ENCODE measurements around the gene TNFRSF9. TPM values are rescaled to one million over a fixed set of nuclear protein-coding genes. Genes with fewer than 3 reads are reported as not detected.
A peak's percentile ranks its signal among the peaks of the same experiment; 100 is the strongest.
"Not testable (repeated sequence)": the region's sequence is repeated elsewhere in the genome, so short reads cannot be mapped to it uniquely, and the experiment has no call there.

TNFRSF9 gene
- total and polyA plus RNA-seq, 2 experiments from 2014 or later = not detected

DNA sequence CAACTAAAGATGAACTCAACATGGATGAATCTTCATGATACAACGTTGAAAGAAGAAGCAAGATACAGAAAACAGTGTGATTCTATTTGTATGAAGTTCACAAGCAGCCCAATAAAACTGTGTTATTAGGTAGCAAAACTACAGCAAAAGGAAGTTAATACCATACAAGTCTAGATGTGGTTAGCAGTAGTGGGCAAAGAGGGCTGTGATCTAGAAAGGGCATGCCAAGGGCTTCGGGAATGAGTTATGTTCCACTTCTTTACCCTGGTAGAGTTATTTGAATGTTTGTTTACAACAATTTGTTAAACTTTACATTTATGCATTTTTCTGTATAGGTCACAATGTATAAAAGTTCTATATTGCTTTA, 9.2 kb downstream of the TNFRSF9 start:
- no peaks in the 10 kb centered on the region for H3K4me1 ChIP-seq (ENCODE audit: low read depth)
- no peaks in the 10 kb centered on the region for H3K27me3 ChIP-seq
- no peak overlapping the region for H3K27ac ChIP-seq
- TF ChIP-seq, protein P1, sequence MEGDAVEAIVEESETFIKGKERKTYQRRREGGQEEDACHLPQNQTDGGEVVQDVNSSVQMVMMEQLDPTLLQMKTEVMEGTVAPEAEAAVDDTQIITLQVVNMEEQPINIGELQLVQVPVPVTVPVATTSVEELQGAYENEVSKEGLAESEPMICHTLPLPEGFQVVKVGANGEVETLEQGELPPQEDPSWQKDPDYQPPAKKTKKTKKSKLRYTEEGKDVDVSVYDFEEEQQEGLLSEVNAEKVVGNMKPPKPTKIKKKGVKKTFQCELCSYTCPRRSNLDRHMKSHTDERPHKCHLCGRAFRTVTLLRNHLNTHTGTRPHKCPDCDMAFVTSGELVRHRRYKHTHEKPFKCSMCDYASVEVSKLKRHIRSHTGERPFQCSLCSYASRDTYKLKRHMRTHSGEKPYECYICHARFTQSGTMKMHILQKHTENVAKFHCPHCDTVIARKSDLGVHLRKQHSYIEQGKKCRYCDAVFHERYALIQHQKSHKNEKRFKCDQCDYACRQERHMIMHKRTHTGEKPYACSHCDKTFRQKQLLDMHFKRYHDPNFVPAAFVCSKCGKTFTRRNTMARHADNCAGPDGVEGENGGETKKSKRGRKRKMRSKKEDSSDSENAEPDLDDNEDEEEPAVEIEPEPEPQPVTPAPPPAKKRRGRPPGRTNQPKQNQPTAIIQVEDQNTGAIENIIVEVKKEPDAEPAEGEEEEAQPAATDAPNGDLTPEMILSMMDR (IDR thresholded peaks at IDR 0.05; ENCODE audit: low read depth, low read length) = no peak
- no peak overlapping the region for H3K4me3 ChIP-seq
- no peaks in the 10 kb centered on the region for H3K9me3 ChIP-seq (ENCODE audit: low read depth)
- H3K36me3 ChIP-seq = no peaks in the 10 kb centered on the region
- DNase-seq (ENCODE audit: low read depth in 1 of 2, low spot score in 1 of 2) = no peak

DNA sequence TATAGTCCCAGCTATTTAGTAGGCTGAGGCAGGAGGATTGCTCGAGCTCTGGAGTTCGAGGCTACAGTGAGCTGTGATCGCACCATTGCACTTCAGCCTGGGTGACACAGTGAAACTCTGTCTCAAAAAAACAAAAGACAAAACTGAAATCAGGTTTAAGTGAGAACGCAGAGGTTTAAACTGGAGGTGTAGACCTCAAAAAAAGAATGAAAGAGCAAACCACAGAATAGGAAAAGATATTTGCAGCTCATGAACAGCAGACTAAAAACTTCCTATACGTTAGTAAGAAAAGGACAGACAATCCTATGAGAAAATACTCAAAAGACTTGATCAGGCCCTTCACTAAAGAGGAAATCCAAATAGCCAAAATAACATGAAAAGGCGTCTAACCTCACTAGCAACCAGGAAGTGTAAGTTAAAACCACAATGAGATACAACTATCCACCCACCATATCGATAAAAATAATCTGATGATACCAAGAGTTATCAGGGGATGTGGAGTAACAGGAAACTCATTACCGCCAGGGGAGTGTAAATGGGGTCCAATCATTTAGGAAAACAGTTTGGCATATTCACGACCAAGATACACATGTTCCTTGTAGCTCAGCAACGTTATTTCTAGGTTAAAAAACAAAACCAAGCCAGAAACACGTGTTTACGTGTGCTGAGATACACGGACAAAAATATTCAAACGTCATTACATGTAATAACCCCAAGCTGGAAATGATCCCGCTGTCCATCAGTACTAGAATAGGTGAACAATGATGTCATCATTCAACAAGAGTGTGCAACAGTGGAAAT, 9.8 kb downstream of the TNFRSF9 start:
- no peak for DNase-seq (ENCODE audit: low read depth in 1 of 2, low spot score in 1 of 2)
- H3K9me3 ChIP-seq (ENCODE audit: low read depth) = no peaks in the 10 kb centered on the region
- no peak overlapping the region for H3K4me3 ChIP-seq
- no peaks in the 10 kb centered on the region for H3K4me1 ChIP-seq (ENCODE audit: low read depth)
- H3K27ac ChIP-seq = no peak overlapping the region
- no peaks in the 10 kb centered on the region for H3K36me3 ChIP-seq
- TF ChIP-seq, protein P1 (IDR thresholded peaks at IDR 0.05; ENCODE audit: low read depth, low read length) = no peak
- H3K27me3 ChIP-seq = no peaks in the 10 kb centered on the region

DNA sequence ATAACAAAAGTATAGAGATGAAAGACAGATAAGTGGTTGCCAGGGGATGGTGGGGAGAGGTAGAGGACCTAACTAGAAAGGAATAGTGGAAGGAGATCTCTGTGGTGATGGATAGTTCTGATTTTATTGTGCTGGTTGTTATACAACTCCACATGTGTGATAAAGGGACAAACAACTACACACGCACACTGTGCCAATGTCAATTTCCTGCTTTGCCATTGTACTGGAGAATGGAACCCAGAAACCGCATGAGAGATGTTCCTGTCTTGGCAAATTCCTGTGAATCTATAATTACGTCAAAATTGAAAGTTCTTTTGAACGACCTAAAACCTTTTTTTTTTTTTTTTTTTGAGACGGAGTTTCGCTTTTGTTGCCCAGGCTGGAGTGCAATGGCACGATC, 11.0 kb downstream of the TNFRSF9 start:
- TF ChIP-seq, protein P1 (IDR thresholded peaks at IDR 0.05; ENCODE audit: low read depth, low read length) = no peak
- Histone ChIP-seq H3K4me3 (no peak overlapping the region), H3K27me3 (no peaks in the 10 kb centered on the region), H3K27ac (no peak overlapping the region), H3K9me3 (ENCODE audit: low read depth) (no peaks in the 10 kb centered on the region), H3K4me1 (ENCODE audit: low read depth) (no peaks in the 10 kb centered on the region), H3K36me3 (no peaks in the 10 kb centered on the region)
- DNase-seq (ENCODE audit: low read depth in 1 of 2, low spot score in 1 of 2) = no peak

DNA sequence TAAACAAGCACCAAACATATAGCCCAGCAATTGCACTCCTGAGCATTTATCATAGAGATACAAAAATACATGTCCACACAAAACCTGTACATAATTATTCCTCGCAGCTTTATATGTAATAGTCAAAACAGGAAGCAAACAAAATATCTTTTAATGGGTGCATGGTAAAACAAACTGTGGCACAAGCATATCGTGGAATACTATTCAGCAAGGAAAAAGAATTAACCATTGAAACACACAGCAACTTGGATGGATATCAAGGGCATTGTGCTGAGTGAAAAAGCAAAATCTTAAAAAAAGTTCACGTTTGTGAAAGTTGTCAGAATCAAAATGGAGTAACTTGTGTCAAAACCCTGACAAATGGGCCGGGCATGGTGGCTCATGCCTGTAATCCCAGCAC, 12.4 kb downstream of the TNFRSF9 start:
- Histone ChIP-seq H3K9me3 (ENCODE audit: low read depth) (no peaks in the 10 kb centered on the region), H3K4me1 (ENCODE audit: low read depth) (no peaks in the 10 kb centered on the region), H3K27me3 (no peaks in the 10 kb centered on the region), H3K27ac (no peak overlapping the region), H3K36me3 (no peaks in the 10 kb centered on the region), H3K4me3 (no peak overlapping the region)
- DNase-seq (ENCODE audit: low read depth in 1 of 2, low spot score in 1 of 2) = no peak
- TF ChIP-seq, protein P1 (IDR thresholded peaks at IDR 0.05; ENCODE audit: low read depth, low read length) = no peak

DNA sequence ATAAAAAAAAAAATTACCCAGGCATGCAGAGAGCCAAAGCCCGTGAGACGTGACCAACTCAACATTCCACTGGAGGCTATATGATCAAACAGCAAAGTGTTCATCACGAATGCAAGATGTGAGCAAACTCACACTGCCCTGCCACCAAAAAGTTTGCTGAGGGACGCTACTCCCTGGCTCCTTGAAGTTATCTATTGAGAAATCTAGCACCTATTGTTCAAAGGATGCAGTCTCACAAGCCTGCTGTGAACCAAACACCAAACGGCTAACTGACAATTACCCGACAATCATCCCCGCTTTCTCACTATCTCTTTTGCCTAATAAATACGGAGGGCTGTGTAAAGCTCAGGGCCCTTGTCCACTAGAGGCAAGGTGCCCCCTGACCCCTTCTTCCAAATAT, 13.6 kb downstream of the TNFRSF9 start:
- H3K4me3 ChIP-seq; DNase-seq (ENCODE audit: low read depth in 1 of 2, low spot score in 1 of 2); H3K27ac ChIP-seq; H3K4me1 ChIP-seq (ENCODE audit: low read depth); H3K9me3 ChIP-seq (ENCODE audit: low read depth); H3K36me3 ChIP-seq; H3K27me3 ChIP-seq: not testable (repeated sequence)

DNA sequence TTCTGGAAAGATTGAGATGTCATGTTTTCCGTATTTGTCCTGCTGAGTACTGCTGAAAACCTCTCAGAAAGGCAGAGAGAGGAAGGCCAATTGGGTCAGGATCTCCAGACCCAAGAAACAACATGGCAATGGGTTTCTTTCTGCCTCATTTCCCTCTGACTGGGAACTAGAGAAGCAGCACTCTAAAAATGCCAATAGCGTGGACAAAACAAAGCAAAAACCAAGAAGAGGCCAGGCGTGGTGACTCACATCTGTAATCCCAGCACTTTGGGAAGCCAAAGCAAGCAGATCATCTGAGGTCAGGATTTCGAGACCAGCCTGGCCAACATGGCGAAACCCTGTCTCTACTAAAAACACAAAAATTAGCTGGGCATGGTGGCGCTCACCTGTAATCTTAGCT, 18.3 kb downstream of the TNFRSF9 start:
- H3K27ac ChIP-seq = no peak overlapping the region
- no peaks in the 10 kb centered on the region for H3K36me3 ChIP-seq

More for the DNA sequence above, 18.3 kb downstream of the TNFRSF9 start:
- Histone ChIP-seq H3K9me3 (ENCODE audit: low read depth) (no peaks in the 10 kb centered on the region), H3K27me3 (no peaks in the 10 kb centered on the region), H3K4me3 (no peak overlapping the region), H3K4me1 (ENCODE audit: low read depth) (no peaks in the 10 kb centered on the region)
- DNase-seq (ENCODE audit: low read depth in 1 of 2, low spot score in 1 of 2) = peak in 1 of 2 donors; percentile 20
- TF ChIP-seq, protein P1 (IDR thresholded peaks at IDR 0.05; ENCODE audit: low read depth, low read length) = no peak
